Bronchial epithelial cell (primary cell): ENCODE data around the gene CASP9. TPM values are rescaled to one million over a fixed set of nuclear protein-coding genes. Genes with fewer than 3 reads are reported as not detected.
"Not testable (repeated sequence)": the region's sequence is repeated elsewhere in the genome, so short reads cannot be mapped to it uniquely, and the experiment has no call there.

Source experiments
- DNase-seq: peaks from one replicate; pipeline ENCODE4 v3.0.0-alpha.2; 2010; ENCODE audit warnings: low read depth
- FAIRE-seq: peaks from 2 replicates; lab custom pipeline; 2011; peaks lifted over from hg19 to GRCh38; lab: Jason Lieb, UNC
- H3K27me3 ChIP-seq: 2 replicates; pipeline ENCODE4 v1.5.1; 2011; ENCODE audit warnings: low read length; ENCODE audit not compliant: control insufficient read depth, insufficient read depth
- H3K36me3 ChIP-seq: 2 replicates; pipeline ENCODE4 v1.5.1; 2011; ENCODE audit warnings: low read length; ENCODE audit not compliant: control insufficient read depth, insufficient read depth
- H3K4me3 ChIP-seq: 2 replicates; pipeline ENCODE4 v1.5.1; 2011; ENCODE audit warnings: mild to moderate bottlenecking, low read depth, low read length, control low read depth
- CTCF ChIP-seq: IDR thresholded peaks from 2 replicates; pipeline ENCODE4 v1.5.1; 2011; ENCODE audit warnings: mild to moderate bottlenecking, moderate library complexity, low read length, control low read depth, inconsistent platforms; ENCODE audit not compliant: insufficient read depth, severe bottlenecking
- total RNA-seq: library from RNA; depleted of rRNA; stranded (reverse); fragments of >200 nt; gene quantifications from 2 replicates; pipeline ENCODE4 v1.2.1, GENCODE V29; 2014

The CASP9 gene
- total RNA-seq, 1 donor from 2014 or later, result 3.2 TPM

GRCh38 chr1:15525050-15526020 is 1.3 kb upstream of the CASP9 start:
- DNase-seq (peak; percentile 89), FAIRE-seq (no peak)
- no peak for TF ChIP-seq CTCF
- Histone ChIP-seq H3K36me3 (no peaks in the 10 kb centered on the region), H3K27me3 (no peaks in the 10 kb centered on the region), H3K4me3 (peak overlapping the region; percentile 68)

GRCh38 chr1:15524283-15525049 is 451 bp upstream of the CASP9 start:
- FAIRE-seq, result no peak
- Histone ChIP-seq H3K27me3 (no peaks in the 10 kb centered on the region), H3K4me3 (peak overlapping the region; percentile 50), H3K36me3 (no peaks in the 10 kb centered on the region)
- TF ChIP-seq CTCF, result no peak
- no peak for DNase-seq

- no peaks in the 10 kb centered on the region for H3K36me3 ChIP-seq
- no peak for FAIRE-seq
- peak; percentile 18 for DNase-seq
- peak overlapping the region; percentile 50 for H3K4me3 ChIP-seq
- H3K27me3 ChIP-seq, result no peaks in the 10 kb centered on the region
- no peak for TF ChIP-seq CTCF
Measured at GRCh38 chr1:15523104-15524020, 653 bp downstream of the CASP9 start.

GRCh38 chr1:15522551-15522950 is 1.5 kb downstream of the CASP9 start:
- DNase-seq, result no peak
- FAIRE-seq, result no peak
- no peak overlapping the region for H3K4me3 ChIP-seq
- no peak for TF ChIP-seq CTCF
- no peaks in the 10 kb centered on the region for H3K36me3 ChIP-seq
- H3K27me3 ChIP-seq, result no peaks in the 10 kb centered on the region

GRCh38 chr1:15521206-15521906 is 2.7 kb downstream of the CASP9 start:
- H3K27me3 ChIP-seq, H3K4me3 ChIP-seq, H3K36me3 ChIP-seq, FAIRE-seq, DNase-seq: not testable (repeated sequence)
